SK-N-SH treated with all-trans-retinoic acid at 6 μM for 48 hours (cell line): Measurements from ENCODE around the gene FNDC7.
A peak's percentile ranks its signal among the peaks of the same experiment; 100 is the strongest.

ENCODE experiments used
- ATAC-seq: fragments of 200-7000 bp; cut with Tn5 transposase; 3 replicates; pipeline ENCODE4 v1.9.1; 2020; ENCODE audit warnings: mild to moderate bottlenecking, moderate library complexity
- ARNTL ChIP-seq: fragments of 450-650 bp; formaldehyde crosslinking; IDR thresholded peaks from 2 replicates; pipeline ENCODE4 v1.5.0; 2020; ENCODE audit warnings: low read depth, mild to moderate bottlenecking, moderate library complexity, borderline replicate concordance
- CREB5 ChIP-seq: fragments of 250-450 bp; sonication (Bioruptor Pico); IDR thresholded peaks from 2 replicates; pipeline ENCODE4 v1.5.1; 2020; ENCODE audit warnings: low read depth, mild to moderate bottlenecking, moderate library complexity
- PATZ1 ChIP-seq: fragments of 250-450 bp; sonication (Bioruptor Pico); IDR thresholded peaks from 2 replicates; pipeline ENCODE4 v1.8.0; 2020; ENCODE audit warnings: mild to moderate bottlenecking, moderate library complexity, borderline replicate concordance
- PPARA ChIP-seq: fragments of 250-450 bp; sonication (Bioruptor Pico); IDR thresholded peaks from 2 replicates; pipeline ENCODE4 v1.5.0; 2020; ENCODE audit warnings: mild to moderate bottlenecking, borderline replicate concordance
- RARB ChIP-seq: fragments of 250-450 bp; sonication (Bioruptor Pico); IDR thresholded peaks from 2 replicates; pipeline ENCODE4 v1.8.0; 2021; ENCODE audit warnings: mild to moderate bottlenecking, moderate library complexity
- TSHZ2 ChIP-seq: fragments of 250-450 bp; sonication (Bioruptor Pico); IDR thresholded peaks from 2 replicates; pipeline ENCODE4 v1.5.0; 2020; ENCODE audit warnings: mild to moderate bottlenecking, moderate library complexity
- ZFP3 ChIP-seq: fragments of 250-450 bp; sonication (Bioruptor Pico); IDR thresholded peaks from 2 replicates; pipeline ENCODE4 v1.5.0; 2020; ENCODE audit warnings: mild to moderate bottlenecking, moderate library complexity
- ZFP30 ChIP-seq: fragments of 450-650 bp; formaldehyde crosslinking; IDR thresholded peaks from 2 replicates; pipeline ENCODE4 v1.5.0; 2022; ENCODE audit warnings: mild to moderate bottlenecking, moderate library complexity
- ZNF70 ChIP-seq: fragments of 450-650 bp; formaldehyde crosslinking; IDR thresholded peaks from 2 replicates; pipeline ENCODE4 v1.5.0; 2020; ENCODE audit warnings: mild to moderate bottlenecking, moderate library complexity
- ZNF8 ChIP-seq: fragments of 450-650 bp; formaldehyde crosslinking; IDR thresholded peaks from 2 replicates; pipeline ENCODE4 v1.5.0; 2020; ENCODE audit warnings: mild to moderate bottlenecking, moderate library complexity

Gene FNDC7

GRCh38 chr1:108785880-108786279 lies 73.2 kb downstream of the FNDC7 start:
- no peak for TF ChIP-seq CREB5
- no peak for TF ChIP-seq PPARA (CRISPR knock-in tag)
- no peak for TF ChIP-seq RARB
- TF ChIP-seq ZNF70 (CRISPR knock-in tag) = no peak
- TF ChIP-seq ZFP3 (CRISPR knock-in tag) = no peak
- no peak for TF ChIP-seq TSHZ2
- no peak for TF ChIP-seq ZFP30 (CRISPR knock-in tag)
- no peak for TF ChIP-seq ARNTL (CRISPR knock-in tag)
- TF ChIP-seq PATZ1 (CRISPR knock-in tag) = no peak
- no peak for ATAC-seq

GRCh38 chr1:108791790-108792189 lies 79.1 kb downstream of the FNDC7 start:
- TF ChIP-seq ZNF8 (CRISPR knock-in tag) (peak; percentile 95), ZFP3 (CRISPR knock-in tag) (no peak)
- ATAC-seq = no peak
